ENCODE measurements around the gene GTF3C1.

The GTF3C1 gene

GRCh38 chr16:27424772-27425498 lies 124.8 kb downstream of the GTF3C1 start:
- Histone ChIP-seq H3K4me3 (ENCODE audit: low read depth, low read length) (no peak overlapping the region), H3K27me3 (ENCODE audit: control insufficient read depth, insufficient read depth, low read length) (no peaks in the 10 kb centered on the region), H3K9ac (ENCODE audit: low read depth, low read length) (no peak overlapping the region), H3K4me1 (ENCODE audit: control insufficient read depth, insufficient read depth, low read length) (no peaks in the 10 kb centered on the region), H3K9me3 (ENCODE audit: control insufficient read depth, insufficient read depth, low read length) (no peaks in the 10 kb centered on the region), H3K36me3 (ENCODE audit: control insufficient read depth, insufficient read depth, low read length) (no peaks in the 10 kb centered on the region)

GRCh38 chr16:27421961-27422740 lies 127.6 kb downstream of the GTF3C1 start:
- Histone ChIP-seq H3K27me3 (ENCODE audit: control insufficient read depth, insufficient read depth, low read length) (no peaks in the 10 kb centered on the region), H3K9ac (ENCODE audit: low read depth, low read length) (no peak overlapping the region), H3K9me3 (ENCODE audit: control insufficient read depth, insufficient read depth, low read length) (no peaks in the 10 kb centered on the region), H3K36me3 (ENCODE audit: control insufficient read depth, insufficient read depth, low read length) (no peaks in the 10 kb centered on the region), H3K4me1 (ENCODE audit: control insufficient read depth, insufficient read depth, low read length) (no peaks in the 10 kb centered on the region), H3K4me3 (ENCODE audit: low read depth, low read length) (no peak overlapping the region)

- H3K36me3 ChIP-seq (ENCODE audit: control insufficient read depth, insufficient read depth, low read length) = no peaks in the 10 kb centered on the region
- no peaks in the 10 kb centered on the region for H3K9me3 ChIP-seq (ENCODE audit: control insufficient read depth, insufficient read depth, low read length)
- no peaks in the 10 kb centered on the region for H3K27me3 ChIP-seq (ENCODE audit: control insufficient read depth, insufficient read depth, low read length)
- H3K4me3 ChIP-seq (ENCODE audit: low read depth, low read length) = no peak overlapping the region
- H3K4me1 ChIP-seq (ENCODE audit: control insufficient read depth, insufficient read depth, low read length) = no peaks in the 10 kb centered on the region
- no peak overlapping the region for H3K9ac ChIP-seq (ENCODE audit: low read depth, low read length)
These were observed 132.6 kb downstream of the GTF3C1 start for GRCh38 chr16:27417047-27417671.

GRCh38 chr16:27414788-27415431 lies 134.8 kb downstream of the GTF3C1 start:
- Histone ChIP-seq H3K4me3 (ENCODE audit: low read depth, low read length) (no peak overlapping the region), H3K27me3 (ENCODE audit: control insufficient read depth, insufficient read depth, low read length) (no peaks in the 10 kb centered on the region), H3K9me3 (ENCODE audit: control insufficient read depth, insufficient read depth, low read length) (no peaks in the 10 kb centered on the region), H3K36me3 (ENCODE audit: control insufficient read depth, insufficient read depth, low read length) (no peaks in the 10 kb centered on the region), H3K9ac (ENCODE audit: low read depth, low read length) (no peak overlapping the region), H3K4me1 (ENCODE audit: control insufficient read depth, insufficient read depth, low read length) (no peaks in the 10 kb centered on the region)

GRCh38 chr16:27413956-27414355 lies 135.8 kb downstream of the GTF3C1 start:
- Histone ChIP-seq H3K27me3 (ENCODE audit: control insufficient read depth, insufficient read depth, low read length) (no peaks in the 10 kb centered on the region), H3K4me1 (ENCODE audit: control insufficient read depth, insufficient read depth, low read length) (no peaks in the 10 kb centered on the region), H3K9me3 (ENCODE audit: control insufficient read depth, insufficient read depth, low read length) (no peaks in the 10 kb centered on the region), H3K4me3 (ENCODE audit: low read depth, low read length) (no peak overlapping the region), H3K36me3 (ENCODE audit: control insufficient read depth, insufficient read depth, low read length) (no peaks in the 10 kb centered on the region), H3K9ac (ENCODE audit: low read depth, low read length) (no peak overlapping the region)

GRCh38 chr16:27410761-27411160 lies 139.0 kb downstream of the GTF3C1 start:
- H3K9me3 ChIP-seq (ENCODE audit: control insufficient read depth, insufficient read depth, low read length) = no peaks in the 10 kb centered on the region
- H3K27me3 ChIP-seq (ENCODE audit: control insufficient read depth, insufficient read depth, low read length) = no peaks in the 10 kb centered on the region
- H3K4me1 ChIP-seq (ENCODE audit: control insufficient read depth, insufficient read depth, low read length) = no peaks in the 10 kb centered on the region
- H3K9ac ChIP-seq (ENCODE audit: low read depth, low read length) = no peak overlapping the region
- no peaks in the 10 kb centered on the region for H3K36me3 ChIP-seq (ENCODE audit: control insufficient read depth, insufficient read depth, low read length)
- H3K4me3 ChIP-seq (ENCODE audit: low read depth, low read length) = no peak overlapping the region

All from iPS-15b (cell line).